OCI-LY3 (cell line): ENCODE results near the gene AMFR.

Source experiments
- EZH2phosphoT487 ChIP-seq: fragments of 200-600 bp; shearing (Covaris generic); IDR thresholded peaks from 2 replicates; pipeline ENCODE4 v1.6.1; 2018; ENCODE audit warnings: antibody characterized with exemption, mixed run types, low read depth
- TF ChIP-seq, protein P1 (sequence below): fragments of 200-600, 300-600 bp; sonication (generic); IDR thresholded peaks from 2 replicates; pipeline ENCODE4 v1.5.1; 2014; ENCODE audit warnings: antibody characterized with exemption, low read length, low read depth

GRCh38 chr16:56360117-56361008, 65.0 kb downstream of the AMFR start:
- TF ChIP-seq EZH2phosphoT487 = no peak
- TF ChIP-seq, protein P1, sequence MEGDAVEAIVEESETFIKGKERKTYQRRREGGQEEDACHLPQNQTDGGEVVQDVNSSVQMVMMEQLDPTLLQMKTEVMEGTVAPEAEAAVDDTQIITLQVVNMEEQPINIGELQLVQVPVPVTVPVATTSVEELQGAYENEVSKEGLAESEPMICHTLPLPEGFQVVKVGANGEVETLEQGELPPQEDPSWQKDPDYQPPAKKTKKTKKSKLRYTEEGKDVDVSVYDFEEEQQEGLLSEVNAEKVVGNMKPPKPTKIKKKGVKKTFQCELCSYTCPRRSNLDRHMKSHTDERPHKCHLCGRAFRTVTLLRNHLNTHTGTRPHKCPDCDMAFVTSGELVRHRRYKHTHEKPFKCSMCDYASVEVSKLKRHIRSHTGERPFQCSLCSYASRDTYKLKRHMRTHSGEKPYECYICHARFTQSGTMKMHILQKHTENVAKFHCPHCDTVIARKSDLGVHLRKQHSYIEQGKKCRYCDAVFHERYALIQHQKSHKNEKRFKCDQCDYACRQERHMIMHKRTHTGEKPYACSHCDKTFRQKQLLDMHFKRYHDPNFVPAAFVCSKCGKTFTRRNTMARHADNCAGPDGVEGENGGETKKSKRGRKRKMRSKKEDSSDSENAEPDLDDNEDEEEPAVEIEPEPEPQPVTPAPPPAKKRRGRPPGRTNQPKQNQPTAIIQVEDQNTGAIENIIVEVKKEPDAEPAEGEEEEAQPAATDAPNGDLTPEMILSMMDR = no peak
